K562 (cell line): Measurements from ENCODE around the gene CACNA2D3. TPM values are rescaled to one million over a fixed set of nuclear protein-coding genes. Genes with fewer than 3 reads are reported as not detected.

Source experiments
- ATAC-seq: fragments of 200-7000 bp; cut with Tn5 transposase; 3 replicates; pipeline ENCODE4 v1.9.1; 2020; ENCODE audit warnings: moderate library complexity
- BruUV-seq: library from RNA; stranded (reverse); fragments of 400-500 nt; replicated peaks from 2 replicates; lab custom pipeline; 2021; lab: Mats Ljungman, UMichigan
- CTCF ChIA-PET: fragments of 300-600 bp; formaldehyde crosslinking; extraction: SDS; loops from one replicate; lab custom pipeline; 2021; ENCODE audit warnings: low intra/inter-chr PET ratio; lab: Yijun Ruan, JAX
- POLR2A ChIA-PET: fragments of 300-600, 350-650 bp; sonication (Branson Sonifier 250); formaldehyde crosslinking; extraction: SDS; loops from one replicate; lab custom pipeline; 2021; ENCODE audit warnings: antibody characterized with exemption, inconsistent platforms; lab: Yijun Ruan, JAX
- DNase-seq, 4 experiments: peaks; one replicate each; pipeline versions ENCODE4 v3.0.0 to v3.0.0-alpha.2; 2011 to 2018; ENCODE audit warnings: low spot score in 3 of 4, mixed read lengths in 3 of 4; ENCODE audit errors: extremely low read depth in 1 of 4
- FAIRE-seq: peaks from 2 replicates; lab custom pipeline; 2011; peaks lifted over from hg19 to GRCh38; lab: Jason Lieb, UNC
- H2AFZ ChIP-seq: 2 replicates; pipeline ENCODE4 v1.6.0; 2011; ENCODE audit warnings: low read depth, low read length, control low read depth, inconsistent platforms
- H3K27ac ChIP-seq: fragments of 200-600 bp; 3 replicates; pipeline ENCODE4 v1.8.0; 2011; ENCODE audit warnings: low read depth, mild to moderate bottlenecking, control low read depth, inconsistent platforms, low read length, moderate library complexity, mixed read lengths; ENCODE audit errors: extremely low read depth
- H3K27me3 ChIP-seq, 2 experiments: fragments of 300-600 bp in 1 of 2; 2 replicates in 1 of 2; 3 replicates in 1 of 2; pipeline versions ENCODE4 v1.6.0 to v1.8.0; 2011; ENCODE audit warnings: inconsistent platforms in 2 of 2, low read length in 2 of 2, mild to moderate bottlenecking in 1 of 2, mixed read lengths in 1 of 2, moderate library complexity in 1 of 2; ENCODE audit not compliant: control insufficient read depth in 2 of 2, insufficient read depth in 2 of 2
- H3K36me3 ChIP-seq: fragments of 300-600 bp; 3 replicates; pipeline ENCODE4 v1.8.0; 2011; ENCODE audit warnings: mild to moderate bottlenecking, low read length, inconsistent platforms; ENCODE audit not compliant: control insufficient read depth, insufficient read depth
- H3K4me1 ChIP-seq, 2 experiments: fragments of 200-600 bp in 1 of 2; replicated peaks in 1 of 2; 2 replicates in 1 of 2; 3 replicates in 1 of 2; pipeline versions ENCODE4 v1.5.1 to v1.8.0; 2011; ENCODE audit warnings: inconsistent platforms in 2 of 2, low read length in 2 of 2, mild to moderate bottlenecking in 1 of 2, mixed read lengths in 1 of 2, moderate library complexity in 1 of 2; ENCODE audit not compliant: control insufficient read depth in 2 of 2, insufficient read depth in 2 of 2
- H3K4me2 ChIP-seq: 2 replicates; pipeline ENCODE4 v1.6.1; 2011; ENCODE audit warnings: low read length, control low read depth, inconsistent platforms, mixed read lengths; ENCODE audit not compliant: insufficient read depth
- H3K4me3 ChIP-seq: fragments of 200-600 bp; sonication (generic), shearing (Covaris generic); 2 replicates; pipeline ENCODE4 v1.5.1; 2016; ENCODE audit warnings: control low read depth, inconsistent platforms
- H3K79me2 ChIP-seq: fragments of 200-600 bp; 3 replicates; pipeline ENCODE4 v1.8.0; 2011; ENCODE audit warnings: low read length, inconsistent platforms; ENCODE audit not compliant: control insufficient read depth, insufficient read depth
- H3K9ac ChIP-seq, 2 experiments: 2 replicates each; pipeline versions ENCODE4 v1.6.0 to v1.6.1; 2011; ENCODE audit warnings: low read depth in 2 of 2, low read length in 2 of 2, control low read depth in 1 of 2, inconsistent platforms in 1 of 2, mild to moderate bottlenecking in 1 of 2, mixed read lengths in 1 of 2; ENCODE audit not compliant: insufficient read depth in 1 of 2
- H3K9me1 ChIP-seq: one replicate; pipeline ENCODE4 v1.6.0; 2011; ENCODE audit warnings: inconsistent platforms, mild to moderate bottlenecking, low read length, moderate library complexity; ENCODE audit not compliant: control insufficient read depth, insufficient read depth
- H3K9me3 ChIP-seq: replicated peaks from 2 replicates; pipeline ENCODE4 v1.5.1; 2011; ENCODE audit warnings: low read depth, low read length, inconsistent platforms; ENCODE audit not compliant: control insufficient read depth, insufficient read depth
- H4K20me1 ChIP-seq: replicated peaks from 2 replicates; pipeline ENCODE4 v1.6.1; 2011; ENCODE audit warnings: low read length, inconsistent platforms, mixed read lengths; ENCODE audit not compliant: control insufficient read depth, insufficient read depth
- BCLAF1 ChIP-seq, 2 experiments: fragments of 450-650 bp in 1 of 2; IDR thresholded peaks; 2 replicates each; pipeline ENCODE4 v1.6.1; 2011 to 2017; ENCODE audit warnings: low read depth in 2 of 2, antibody characterized with exemption in 1 of 2, borderline replicate concordance in 1 of 2, low read length in 1 of 2, mild to moderate bottlenecking in 1 of 2, mixed read lengths in 1 of 2; ENCODE audit not compliant: control insufficient read depth in 1 of 2
- DNMT1 ChIP-seq: fragments of 450-650 bp; IDR thresholded peaks from 2 replicates; pipeline ENCODE4 v1.6.1; 2016; ENCODE audit warnings: antibody characterized with exemption, mild to moderate bottlenecking
- MBD1 ChIP-seq: fragments of 250-450 bp; sonication (Bioruptor Pico); IDR thresholded peaks from 2 replicates; pipeline ENCODE4 v1.8.0; 2022; ENCODE audit warnings: inconsistent platforms
- NFIX ChIP-seq: fragments of 250-450 bp; sonication (Bioruptor Pico); IDR thresholded peaks from 2 replicates; pipeline ENCODE4 v1.4.0; 2020; ENCODE audit warnings: low read depth, mild to moderate bottlenecking, moderate library complexity
- NR3C1 ChIP-seq: sonication (generic); formaldehyde crosslinking; IDR thresholded peaks from 2 replicates; pipeline ENCODE4 v1.8.1; 2022; ENCODE audit warnings: missing genetic modification reagents
- POLR2A ChIP-seq: fragments of 450-650 bp; conservative IDR thresholded peaks from 2 replicates; pipeline ENCODE4 v1.6.1; 2016
- RAD21 ChIP-seq, 2 experiments: fragments of 250-450 bp in 1 of 2; fragments of 450-650 bp in 1 of 2; sonication (Bioruptor Pico) in 1 of 2; formaldehyde crosslinking in 1 of 2; IDR thresholded peaks in 1 of 2; conservative IDR thresholded peaks in 1 of 2; 2 replicates each; pipeline versions ENCODE4 v1.4.0 to v1.8.0; 2020 to 2022; ENCODE audit warnings: mild to moderate bottlenecking in 2 of 2, moderate library complexity in 1 of 2
- TAL1 ChIP-seq: fragments of 450-650 bp; IDR thresholded peaks from 2 replicates; pipeline ENCODE4 v1.6.1; 2016; ENCODE audit warnings: mild to moderate bottlenecking
- U2AF1 ChIP-seq: fragments of 200-400 bp; formaldehyde crosslinking; optimal IDR thresholded peaks from 2 replicates; pipeline ENCODE3; 2017; ENCODE audit warnings: mild to moderate bottlenecking, low read depth, low read length, moderate library complexity
- ZFPM2 ChIP-seq: fragments of 250-450 bp; sonication (Bioruptor Pico); IDR thresholded peaks from 2 replicates; pipeline ENCODE4 v1.5.1; 2022; ENCODE audit warnings: mild to moderate bottlenecking
- ZNF197 ChIP-seq: fragments of 200-800 bp; sonication (Bioruptor generic); IDR thresholded peaks from 2 replicates; pipeline ENCODE4 v1.6.1; 2016; ENCODE audit warnings: low read depth, missing genetic modification characterization, missing compliant biosample characterization
- ZNF77 ChIP-seq: fragments of 250-450 bp; sonication (Bioruptor Pico); IDR thresholded peaks from 2 replicates; pipeline ENCODE4 v1.5.0; 2020
- WGBS: fragments of 100-300 bp; shearing (Covaris generic); methylation state at CpG from one replicate; pipeline ENCODE4 v1.1.6; 2016; ENCODE audit warnings: low coverage, mixed read lengths; ENCODE audit not compliant: insufficient coverage; ENCODE audit errors: missing lambda C conversion rate; 5-methylcytosine and 5-hydroxymethylcytosine counted together
- in situ Hi-C: fragments of 300-500 bp; cut with MboI; formaldehyde crosslinking; loops from 4 replicates; pipeline ENCODE4 v1.15.0; 2018; ENCODE audit warnings: inconsistent platforms, mixed read lengths
- intact Hi-C: fragments of 100-400 bp; cut with micrococcal nuclease; formaldehyde crosslinking; loops from 2 replicates; pipeline ENCODE4 v1.14.2; 2022
- polyA plus RNA-seq, 8 experiments: library from polyadenylated mRNA; depleted of rRNA in 4 of 8; stranded (reverse) in 5 of 8; unstranded in 3 of 8; fragments of >200 nt; fragmentation: Nextera tagmentation in 2 of 8; fragmentation: Illumina TruSeq in 1 of 8; extraction: Ambion mirVana in 2 of 8; extraction: Trizol in 1 of 8; gene quantifications; 2 replicates each; pipeline versions ENCODE4 v1.2.1 to v1.2.3, GENCODE V29; 2011 to 2014; ENCODE audit warnings: inconsistent platforms in 1 of 8, missing spikeins in 1 of 8
- total RNA-seq, 7 experiments: library from RNA; depleted of rRNA in 6 of 7; stranded (reverse); fragments of >200 nt in 6 of 7; fragmentation: Illumina TruSeq in 2 of 7; extraction: Trizol in 2 of 7; gene quantifications; 2 replicates each; pipeline versions ENCODE4 v1.2.1 to v1.2.3, GENCODE V29; 2011 to 2021; ENCODE audit warnings: low replicate concordance in 1 of 7
- TF ChIP-seq, protein P1 (sequence below): fragments of 450-650 bp; IDR thresholded peaks from 2 replicates; pipeline ENCODE4 v1.6.1; 2017; ENCODE audit warnings: mild to moderate bottlenecking, moderate library complexity

CACNA2D3 gene
- total and polyA plus RNA-seq, 9 of the 15 experiments (the other 6 are each of a cell fraction or from before 2014, with no cell fraction given): 0.01 TPM; not detected in 8

GRCh38 chr3:54171951-54172350 is 49.6 kb downstream of the CACNA2D3 start (continued):
- no peak for TF ChIP-seq BCLAF1 (IDR thresholded peaks at IDR 0.05; ENCODE audit: borderline replicate concordance in 1 of 2, control insufficient read depth in 1 of 2, low read depth in 2 of 2, low read length in 1 of 2)
- TF ChIP-seq ZFPM2 (CRISPR knock-in tag): no peak
- no peak for TF ChIP-seq TAL1

DNA sequence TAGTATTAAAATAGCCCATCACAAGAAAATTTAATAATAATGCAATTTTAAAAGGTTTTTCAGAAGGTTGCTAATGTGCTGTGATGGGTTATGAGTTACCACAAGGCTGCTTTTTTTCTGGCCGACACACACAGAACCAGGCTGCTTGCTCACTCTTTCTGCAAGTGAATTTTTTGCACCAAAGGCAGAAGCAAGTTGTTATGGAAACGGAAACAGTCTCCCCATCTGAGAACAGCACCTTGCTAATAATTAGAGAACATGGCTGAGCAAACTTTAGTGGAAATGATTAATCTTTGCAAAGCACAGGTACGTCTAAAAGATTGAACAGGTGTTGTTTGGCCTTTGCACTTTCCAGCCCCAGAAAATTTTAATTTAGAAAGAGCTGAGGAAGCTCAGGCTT is 51.0 kb downstream of the CACNA2D3 start:
- intact Hi-C loops (no loop called here), in situ Hi-C loops (no loop called here)
- 0% methylated on average over 3 of the region's 3 CpGs for WGBS
- no peaks in the 10 kb centered on the region; the same call in 1 of the 2 replicates for H4K20me1 ChIP-seq
- H3K4me1 ChIP-seq: no peaks in the 10 kb centered on the region
- ChIA-PET POLR2A (no interaction called here), CTCF (no interaction called here)
- FAIRE-seq (no peak), DNase-seq (no peak), ATAC-seq (no peak)
- H3K36me3 ChIP-seq: no peaks in the 10 kb centered on the region
- H3K9ac ChIP-seq: no peak overlapping the region
- H3K9me3 ChIP-seq: no peaks in the 10 kb centered on the region
- no peak overlapping the region for H3K27ac ChIP-seq
- H3K4me2 ChIP-seq: no peak overlapping the region
- H3K4me3 ChIP-seq: no peak overlapping the region
- H3K27me3 ChIP-seq: no peaks in the 10 kb centered on the region
- no peak for TF ChIP-seq ZNF197 (CRISPR knock-in tag)
- TF ChIP-seq DNMT1: no peak
- no peak for TF ChIP-seq ZNF77 (CRISPR knock-in tag)
- TF ChIP-seq, protein P1, sequence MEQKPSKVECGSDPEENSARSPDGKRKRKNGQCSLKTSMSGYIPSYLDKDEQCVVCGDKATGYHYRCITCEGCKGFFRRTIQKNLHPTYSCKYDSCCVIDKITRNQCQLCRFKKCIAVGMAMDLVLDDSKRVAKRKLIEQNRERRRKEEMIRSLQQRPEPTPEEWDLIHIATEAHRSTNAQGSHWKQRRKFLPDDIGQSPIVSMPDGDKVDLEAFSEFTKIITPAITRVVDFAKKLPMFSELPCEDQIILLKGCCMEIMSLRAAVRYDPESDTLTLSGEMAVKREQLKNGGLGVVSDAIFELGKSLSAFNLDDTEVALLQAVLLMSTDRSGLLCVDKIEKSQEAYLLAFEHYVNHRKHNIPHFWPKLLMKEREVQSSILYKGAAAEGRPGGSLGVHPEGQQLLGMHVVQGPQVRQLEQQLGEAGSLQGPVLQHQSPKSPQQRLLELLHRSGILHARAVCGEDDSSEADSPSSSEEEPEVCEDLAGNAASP: no peak
- TF ChIP-seq NR3C1 (CRISPR knock-in tag): no peak
- TF ChIP-seq RAD21 (CRISPR knock-in tag; conservative IDR thresholded peaks at IDR 0.05 in 1 of 2, IDR thresholded peaks at IDR 0.05 in 1 of 2): no peak
- no peak for TF ChIP-seq POLR2A
- no peak for TF ChIP-seq MBD1 (CRISPR knock-in tag)
- TF ChIP-seq U2AF1: no peak
- TF ChIP-seq NFIX: no peak
- no peaks in the 10 kb centered on the region for H3K9me1 ChIP-seq
- no peak overlapping the region for H2AFZ ChIP-seq
- H3K79me2 ChIP-seq: no peaks in the 10 kb centered on the region
- BruUV-seq: no TSS peak
